Glutamatergic neuron (in vitro differentiated cells): Measurements from ENCODE around the gene CDHR4. TPM values are rescaled to one million over a fixed set of nuclear protein-coding genes. Genes with fewer than 3 reads are reported as not detected.

ENCODE experiments used
- DNase-seq: peaks from one replicate; pipeline ENCODE4 v3.0.0; 2022
- H3K27ac Mint-ChIP-seq: one replicate; pipeline ENCODE4 v1.8.0; 2020; ENCODE audit warnings: mild to moderate bottlenecking, mixed read lengths, inconsistent platforms; ENCODE audit not compliant: unreplicated experiment
- H3K27me3 Mint-ChIP-seq: one replicate; pipeline ENCODE4 v1.8.0; 2020; ENCODE audit warnings: mild to moderate bottlenecking, moderate library complexity, mixed read lengths, inconsistent platforms; ENCODE audit not compliant: unreplicated experiment
- H3K36me3 Mint-ChIP-seq: one replicate; pipeline ENCODE4 v1.8.0; 2020; ENCODE audit warnings: mild to moderate bottlenecking, mixed read lengths, inconsistent platforms; ENCODE audit not compliant: unreplicated experiment
- H3K4me1 Mint-ChIP-seq: one replicate; pipeline ENCODE4 v1.8.0; 2020; ENCODE audit warnings: mild to moderate bottlenecking, low read depth, mixed read lengths, inconsistent platforms; ENCODE audit not compliant: unreplicated experiment
- H3K4me3 Mint-ChIP-seq: one replicate; pipeline ENCODE4 v1.8.0; 2020; ENCODE audit warnings: mild to moderate bottlenecking, mixed read lengths, inconsistent platforms; ENCODE audit not compliant: unreplicated experiment
- H3K9me3 Mint-ChIP-seq: one replicate; pipeline ENCODE4 v1.8.0; 2020; ENCODE audit warnings: mild to moderate bottlenecking, moderate library complexity, mixed read lengths, inconsistent platforms; ENCODE audit not compliant: unreplicated experiment
- CTCF ChIP-seq: fragments of 200-600 bp; sonication (generic); IDR thresholded peaks from one replicate; pipeline ENCODE4 v1.5.0; 2021; ENCODE audit not compliant: partially characterized antibody, unreplicated experiment
- total RNA-seq: library from RNA; stranded (reverse); fragmentation: NEBNext Ultra II Directional; extraction: Animal tissue kit (Norgen Biotek cat#: 25700); gene quantifications from one replicate; pipeline ENCODE4 v1.2.1, GENCODE V29; 2021; ENCODE audit not compliant: unreplicated experiment

CDHR4 gene
- total RNA-seq, 1 donor from 2014 or later = not detected

GRCh38 chr3:49771340-49771938 is 28.2 kb downstream of the CDHR4 start:
- peaks cover 2% of the 10 kb centered on the region for H3K4me1 Mint-ChIP-seq
- H3K4me3 Mint-ChIP-seq = no peak overlapping the region
- H3K27ac Mint-ChIP-seq = no peak overlapping the region
- H3K27me3 Mint-ChIP-seq = no peaks in the 10 kb centered on the region
- no peak for DNase-seq
- no peak for TF ChIP-seq CTCF
- H3K36me3 Mint-ChIP-seq = no peaks in the 10 kb centered on the region
- no peaks in the 10 kb centered on the region for H3K9me3 Mint-ChIP-seq

- no peak for TF ChIP-seq CTCF
- no peak overlapping the region for H3K27ac Mint-ChIP-seq
- DNase-seq = no peak
- no peaks in the 10 kb centered on the region for H3K4me1 Mint-ChIP-seq
- H3K9me3 Mint-ChIP-seq = no peaks in the 10 kb centered on the region
- H3K27me3 Mint-ChIP-seq = no peaks in the 10 kb centered on the region
- no peaks in the 10 kb centered on the region for H3K36me3 Mint-ChIP-seq
- no peak overlapping the region for H3K4me3 Mint-ChIP-seq
Measured at GRCh38 chr3:49769926-49770325, 29.7 kb downstream of the CDHR4 start.

DNA sequence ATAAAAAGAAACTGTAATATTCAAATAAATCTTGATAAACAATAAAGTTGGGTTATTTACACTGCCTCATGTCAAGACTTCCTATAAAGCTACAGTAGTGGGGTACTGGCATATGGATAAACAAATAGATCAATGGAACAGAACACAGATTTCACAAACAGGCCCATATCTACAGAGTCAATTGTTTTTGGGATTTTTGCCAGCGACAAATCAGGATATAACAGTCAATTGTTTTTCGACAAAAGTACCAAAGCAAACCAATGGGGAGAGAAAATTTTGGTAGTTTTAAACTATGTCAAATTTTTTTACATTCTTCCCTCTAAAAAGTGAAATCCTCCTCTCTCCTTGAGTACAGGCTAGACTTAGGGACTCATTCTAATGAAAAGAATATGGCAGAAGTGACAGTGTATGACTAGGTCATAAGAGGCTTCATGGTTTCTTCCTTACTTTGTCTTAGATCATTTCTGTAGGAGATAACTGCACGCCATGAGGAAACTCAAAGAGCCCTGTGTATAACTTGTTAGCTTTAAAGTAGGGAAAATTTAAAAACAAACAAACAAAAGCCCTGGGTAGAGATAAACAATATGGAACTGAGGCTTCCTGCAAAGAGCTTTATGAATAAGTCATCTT is 30.3 kb downstream of the CDHR4 start:
- H3K4me3 Mint-ChIP-seq = no peak overlapping the region
- no peaks in the 10 kb centered on the region for H3K9me3 Mint-ChIP-seq
- no peak for TF ChIP-seq CTCF
- no peak for DNase-seq
- no peaks in the 10 kb centered on the region for H3K4me1 Mint-ChIP-seq
- no peak overlapping the region for H3K27ac Mint-ChIP-seq
- H3K27me3 Mint-ChIP-seq = no peaks in the 10 kb centered on the region
- no peaks in the 10 kb centered on the region for H3K36me3 Mint-ChIP-seq

DNA sequence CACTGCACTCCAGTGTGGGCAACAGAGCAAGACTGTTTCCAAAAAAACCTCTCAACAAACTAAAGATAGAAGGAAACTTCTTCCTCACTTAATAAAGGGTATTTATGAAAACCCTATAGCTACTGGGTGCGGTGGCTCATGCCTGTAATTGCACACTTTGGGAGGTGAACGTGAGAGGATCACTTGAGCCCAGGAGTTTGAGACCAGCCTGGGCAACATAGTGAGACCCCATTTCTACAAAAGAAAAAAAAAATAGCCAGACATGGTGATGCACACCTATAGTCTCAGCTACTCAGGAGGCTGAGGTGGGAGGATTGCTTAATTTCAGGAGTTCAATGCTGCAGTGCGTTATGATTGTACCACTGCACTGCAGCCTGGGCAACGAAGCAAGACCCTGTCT is 35.7 kb downstream of the CDHR4 start:
- H3K4me1 Mint-ChIP-seq = no peaks in the 10 kb centered on the region
- no peaks in the 10 kb centered on the region for H3K27me3 Mint-ChIP-seq
- H3K36me3 Mint-ChIP-seq = no peaks in the 10 kb centered on the region
- no peak for TF ChIP-seq CTCF
- H3K27ac Mint-ChIP-seq = no peak overlapping the region
- no peak for DNase-seq
- no peaks in the 10 kb centered on the region for H3K9me3 Mint-ChIP-seq
- H3K4me3 Mint-ChIP-seq = no peak overlapping the region

GRCh38 chr3:49761661-49762060 is 38.0 kb downstream of the CDHR4 start:
- TF ChIP-seq CTCF = no peak
- Mint-ChIP-seq H3K27me3 (no peaks in the 10 kb centered on the region), H3K9me3 (no peaks in the 10 kb centered on the region), H3K36me3 (no peaks in the 10 kb centered on the region), H3K4me3 (no peak overlapping the region), H3K27ac (no peak overlapping the region), H3K4me1 (no peaks in the 10 kb centered on the region)
- no peak for DNase-seq
